Regular cardiac myocyte (primary cell): Measurements from ENCODE around the gene BMPR1A. TPM values are rescaled to one million over a fixed set of nuclear protein-coding genes. Genes with fewer than 3 reads are reported as not detected.

Source experiments
- total RNA-seq: library from RNA; depleted of rRNA; stranded (reverse); fragments of >200 nt; gene quantifications from 2 replicates; pipeline ENCODE4 v1.2.3, GENCODE V29; 2014

Gene BMPR1A
- 54.8 and 73.9 TPM in 2 replicates for total RNA-seq

GRCh38 chr10:86756511-86757112, at the start of gene BMPR1A:
BMPR1A (plus strand) TSS chr10:86756619; CDS start chr10:86876019, 119,400 bp downstream.

GRCh38 chr10:86957471-86958115, 201.2 kb downstream of the BMPR1A start, which contains the start of gene MMRN2:
MMRN2 (minus strand) TSS chr10:86957615; CDS start chr10:86957541, 74 bp downstream.

GRCh38 chr10:86958116-86958900, 201.9 kb downstream of the BMPR1A start, which contains the start of gene SNCG:
SNCG (plus strand) TSS chr10:86958599; CDS start chr10:86958698, 99 bp downstream.

GRCh38 chr10:86968271-86968993, 212.0 kb downstream of the BMPR1A start, which contains the start of gene ADIRF:
ADIRF (plus strand) TSS chr10:86968482; CDS start chr10:86968545, 63 bp downstream.

Other genes with a start within 250 kb of the BMPR1A start
- gene WAPL, start 234.8 kb upstream of the BMPR1A start, total RNA-seq: 44.3 and 52.1 TPM in 2 replicates
- gene OPN4, start 102.1 kb upstream of the BMPR1A start, total RNA-seq: not detected in 2 replicates
- gene LDB3, start 88.1 kb upstream of the BMPR1A start, total RNA-seq: under 0.01 TPM in 1 of 2 replicates, not detected in the other
- 5.4 and 9.0 TPM in 2 replicates for gene MMRN2, start 201.0 kb downstream of the BMPR1A start, total RNA-seq
- 26.3 and 36.1 TPM in 2 replicates for gene SNCG, start 202.0 kb downstream of the BMPR1A start, total RNA-seq
- gene ADIRF, start 211.9 kb downstream of the BMPR1A start, total RNA-seq: 29.3 and 69.4 TPM in 2 replicates